HepG2 (cell line): ENCODE measurements around the gene MTFR1L. TPM values are rescaled to one million over a fixed set of nuclear protein-coding genes. Genes with fewer than 3 reads are reported as not detected.

Experiments used
- ARID4A ChIP-seq: sonication (generic); formaldehyde crosslinking; IDR thresholded peaks from 2 replicates; pipeline ENCODE4 v1.5.0; 2020; ENCODE audit warnings: mild to moderate bottlenecking, missing genetic modification reagents, borderline replicate concordance
- ARNT2 ChIP-seq: sonication (generic); formaldehyde crosslinking; IDR thresholded peaks from 2 replicates; pipeline ENCODE4 v1.8.0; 2022; ENCODE audit warnings: mild to moderate bottlenecking, low read depth, missing genetic modification reagents, moderate library complexity
- CENPT ChIP-seq: sonication (generic); formaldehyde crosslinking; IDR thresholded peaks from 2 replicates; pipeline ENCODE4 v1.8.0; 2022; ENCODE audit warnings: low read depth, mild to moderate bottlenecking, moderate library complexity, missing genetic modification reagents
- CREB3 ChIP-seq: sonication (generic); formaldehyde crosslinking; IDR thresholded peaks from 2 replicates; pipeline ENCODE4 v1.5.0; 2020; ENCODE audit warnings: missing genetic modification reagents
- FOXM1 ChIP-seq: sonication (generic); formaldehyde crosslinking; IDR thresholded peaks from 2 replicates; pipeline ENCODE4 v1.5.0; 2020; ENCODE audit warnings: missing genetic modification reagents
- HMGXB3 ChIP-seq: sonication (generic); formaldehyde crosslinking; IDR thresholded peaks from 2 replicates; pipeline ENCODE4 v1.4.0; 2020; ENCODE audit warnings: missing genetic modification reagents, borderline replicate concordance
- HOXA9 ChIP-seq: sonication (generic); formaldehyde crosslinking; IDR thresholded peaks from 2 replicates; pipeline ENCODE4 v1.8.1; 2022; ENCODE audit warnings: missing genetic modification reagents, mild to moderate bottlenecking, moderate library complexity, borderline replicate concordance
- NRL ChIP-seq: sonication (generic); formaldehyde crosslinking; IDR thresholded peaks from 2 replicates; pipeline ENCODE4 v1.5.0; 2020; ENCODE audit warnings: missing genetic modification reagents, mild to moderate bottlenecking, moderate library complexity, borderline replicate concordance
- TFE3 ChIP-seq: IDR thresholded peaks from 2 replicates; pipeline ENCODE4 v1.6.1; 2016
- U2AF1 ChIP-seq: fragments of 200-400 bp; formaldehyde crosslinking; optimal IDR thresholded peaks from 2 replicates; pipeline ENCODE3; 2017; ENCODE audit warnings: mild to moderate bottlenecking, low read depth, low read length
- ZFP62 ChIP-seq: sonication (generic); formaldehyde crosslinking; IDR thresholded peaks from 2 replicates; pipeline ENCODE4 v1.4.0; 2020; ENCODE audit warnings: missing genetic modification reagents
- ZNF326 ChIP-seq: sonication (generic); formaldehyde crosslinking; IDR thresholded peaks from 2 replicates; pipeline ENCODE4 v1.4.0; 2020; ENCODE audit warnings: missing genetic modification reagents, borderline replicate concordance
- ZNF331 ChIP-seq: sonication (generic); formaldehyde crosslinking; IDR thresholded peaks from 2 replicates; pipeline ENCODE4 v1.4.0; 2020; ENCODE audit warnings: missing genetic modification reagents
- ZNF501 ChIP-seq: sonication (generic); formaldehyde crosslinking; IDR thresholded peaks from 2 replicates; pipeline ENCODE4 v1.5.1; 2020; ENCODE audit warnings: mild to moderate bottlenecking, moderate library complexity, missing genetic modification reagents
- ZNF615 ChIP-seq: sonication (generic); formaldehyde crosslinking; IDR thresholded peaks from 2 replicates; pipeline ENCODE4 v1.5.0; 2020; ENCODE audit warnings: mild to moderate bottlenecking, missing genetic modification reagents, borderline replicate concordance
- ZNF740 ChIP-seq: sonication (generic); formaldehyde crosslinking; IDR thresholded peaks from 2 replicates; pipeline ENCODE4 v1.4.0; 2020; ENCODE audit warnings: missing genetic modification reagents
- ZNF883 ChIP-seq: sonication (generic); formaldehyde crosslinking; IDR thresholded peaks from 2 replicates; pipeline ENCODE4 v1.5.1; 2020; ENCODE audit warnings: mild to moderate bottlenecking, missing genetic modification reagents; ENCODE audit errors: not compliant biosample characterization
- polyA plus RNA-seq, 8 experiments: library from polyadenylated mRNA; depleted of rRNA in 3 of 8; stranded (reverse) in 7 of 8; unstranded in 1 of 8; fragments of >200 nt; fragmentation: Illumina TruSeq in 4 of 8; extraction: Trizol in 4 of 8; gene quantifications; 2 replicates each; pipeline versions ENCODE4 v1.2.1 to v1.2.3, GENCODE V29; 2011 to 2016; ENCODE audit warnings: low read depth in 4 of 8, missing spikeins in 1 of 8, mixed read lengths in 1 of 8; ENCODE audit not compliant: insufficient read depth in 1 of 8
- total RNA-seq, 5 experiments: library from RNA; depleted of rRNA; stranded (reverse); fragments of >200 nt; fragmentation: Illumina TruSeq; extraction: Trizol; gene quantifications; 2 replicates each; pipeline ENCODE4 v1.2.3, GENCODE V29; 2016; ENCODE audit warnings: low read depth in 1 of 5

Gene MTFR1L
- total and polyA plus RNA-seq, 2 of the 13 experiments (the other 11 are each of a cell fraction or from before 2014, with no cell fraction given), result 38.0 to 55.7 TPM

- TF ChIP-seq ZNF883 (CRISPR knock-in tag), result no peak
- no peak for TF ChIP-seq ZFP62 (CRISPR knock-in tag)
- 0 out of 2 replicates have a peak, but pooled peaks have one; percentile 41 for TF ChIP-seq TFE3 (CRISPR knock-in tag)
- no peak for TF ChIP-seq FOXM1 (CRISPR knock-in tag)
- TF ChIP-seq ZNF501, result peak; percentile 74; the same call in 1 of the 2 replicates
- peak; percentile 89; the same call in 1 of the 2 replicates for TF ChIP-seq ARID4A (CRISPR knock-in tag)
- no peak for TF ChIP-seq CENPT (CRISPR knock-in tag)
- TF ChIP-seq HOXA9 (CRISPR knock-in tag), result no peak; the same call in 1 of the 2 replicates
- TF ChIP-seq ZNF331, result peak; percentile 76
- no peak for TF ChIP-seq ZNF615
- no peak; the same call in 1 of the 2 replicates for TF ChIP-seq ARNT2 (CRISPR knock-in tag)
- no peak for TF ChIP-seq U2AF1
- peak; percentile 16; the same call in 1 of the 2 replicates for TF ChIP-seq NRL (CRISPR knock-in tag)
- no peak for TF ChIP-seq ZNF740 (CRISPR knock-in tag)
- no peak for TF ChIP-seq CREB3
- TF ChIP-seq HMGXB3 (CRISPR knock-in tag), result peak; percentile 70; the same call in 1 of the 2 replicates
- no peak for TF ChIP-seq ZNF326 (CRISPR knock-in tag)
Observed at GRCh38 chr1:25819491-25820246, at the start of gene MTFR1L (continued).
